OCI-LY1 (cell line): ENCODE measurements around the gene LMF1.

Experiments used
- CTCF ChIP-seq: fragments of 200-600 bp; sonication (generic), shearing (Covaris generic); IDR thresholded peaks from 2 replicates; pipeline ENCODE4 v1.5.1; 2017; ENCODE audit warnings: mild to moderate bottlenecking, antibody characterized with exemption, low read length, moderate library complexity, mixed read lengths
- EZH2 ChIP-seq: fragments of 200-600 bp; sonication (generic), shearing (Covaris generic); IDR thresholded peaks from 2 replicates; pipeline ENCODE4 v1.8.0; 2017; ENCODE audit warnings: borderline replicate concordance, mixed run types, mild to moderate bottlenecking, antibody characterized with exemption, low read length, moderate library complexity, mixed read lengths

- TF ChIP-seq EZH2 (no peak), CTCF (no peak)
These were observed 15.6 kb upstream of the LMF1 start for GRCh38 chr16:986411-986810.
